SW480 (cell line): ENCODE results near the gene MAGEB1.

Source experiments
- DNase-seq: peaks from one replicate; pipeline ENCODE4 v3.0.0-alpha.2; 2016; ENCODE audit warnings: low spot score

Gene MAGEB1

DNA sequence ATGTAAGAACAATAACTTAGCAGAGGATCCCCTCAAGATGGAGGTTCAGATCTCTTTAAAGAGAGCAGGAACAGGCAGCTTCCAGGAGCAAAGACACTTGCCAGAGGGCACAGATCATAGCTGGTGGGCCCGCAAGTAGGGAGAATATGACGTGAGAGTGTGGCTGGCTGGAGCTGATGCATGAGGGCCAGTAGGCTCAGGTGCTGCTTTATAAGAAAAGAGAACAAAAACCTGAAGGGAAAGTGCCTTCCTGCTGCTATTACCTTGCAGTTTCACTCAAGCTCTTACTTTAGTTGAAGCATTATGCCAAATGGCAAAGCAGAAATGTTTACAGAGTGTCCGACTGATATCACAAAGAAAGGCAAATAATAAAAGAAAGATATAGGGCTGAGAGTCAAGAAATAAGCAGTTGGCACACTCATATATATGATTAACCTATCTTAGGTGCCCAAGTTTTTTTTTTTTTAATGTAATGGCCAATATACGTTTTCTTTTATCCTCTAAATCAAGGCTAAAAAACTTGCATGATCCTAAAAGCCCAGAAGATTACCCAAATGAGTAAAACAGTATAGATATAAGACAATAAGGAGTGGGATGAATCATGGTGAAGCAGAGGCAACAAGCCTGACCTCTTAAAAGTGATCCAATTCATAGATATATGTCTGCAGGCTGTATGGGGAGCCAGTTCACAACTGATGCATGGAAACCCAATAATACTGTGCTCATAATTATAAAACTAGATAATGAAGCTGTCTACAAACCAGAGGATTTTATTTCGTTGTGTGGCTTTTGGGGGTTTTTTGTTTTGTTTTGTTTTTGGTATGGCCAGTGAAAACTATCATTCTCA lies 49.7 kb downstream of the MAGEB1 start:
- DNase-seq: no peak

DNA sequence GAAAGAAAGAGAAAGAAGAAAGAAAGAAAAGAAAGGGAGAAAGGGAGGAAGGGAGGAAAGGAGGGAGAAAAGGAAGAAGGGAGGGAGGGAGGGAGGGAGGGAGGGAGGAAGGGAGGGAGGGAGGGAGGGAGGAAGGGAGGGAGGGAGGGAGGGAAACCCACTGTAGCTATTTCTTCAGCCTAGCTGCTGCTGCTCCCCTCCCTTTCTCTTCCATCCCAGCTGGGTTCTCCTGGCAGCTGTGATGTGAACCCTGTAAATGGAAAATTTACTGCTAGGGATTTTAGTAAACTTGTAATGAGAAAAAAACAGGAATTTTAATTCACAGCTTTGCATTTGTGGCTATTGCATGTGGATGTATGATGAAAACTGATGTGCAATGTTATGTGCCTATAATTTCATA lies 54.3 kb downstream of the MAGEB1 start:
- DNase-seq: no peak
